Measurements from ENCODE around the gene GLIS1.
"Not testable (repeated sequence)": the region's sequence is repeated elsewhere in the genome, so short reads cannot be mapped to it uniquely, and the experiment has no call there.

Gene GLIS1

GRCh38 chr1:53556657-53557227, 182.2 kb downstream of the GLIS1 start:
- Histone ChIP-seq H3K9me3 (ENCODE audit: insufficient read depth, low read length, severe bottlenecking) (no peaks in the 10 kb centered on the region), H3K36me3 (ENCODE audit: insufficient read depth, low read length) (no peaks in the 10 kb centered on the region), H3K27ac (ENCODE audit: low read length) (no peak overlapping the region), H3K79me2 (ENCODE audit: insufficient read depth, low read length) (no peaks in the 10 kb centered on the region), H3K27me3 (ENCODE audit: insufficient read depth, low read length, poor library complexity) (peaks cover 5% of the 10 kb centered on the region), H2AFZ (ENCODE audit: low read depth, low read length) (no peak overlapping the region), H4K20me1 (ENCODE audit: insufficient read depth, low read length) (peaks cover 5% of the 10 kb centered on the region; the same call in 1 of the 2 replicates), H3K4me1 (ENCODE audit: insufficient read depth, low read length) (no peaks in the 10 kb centered on the region), H3K4me2 (ENCODE audit: insufficient read depth, low read length) (no peak overlapping the region), H3K9ac (ENCODE audit: low read depth, low read length) (no peak overlapping the region), H3K4me3 (ENCODE audit: low read depth in 1 of 2, low read length in 2 of 2) (no peak overlapping the region)
- ATAC-seq (ENCODE audit: insufficient read depth, low read depth): no peak
- TF ChIP-seq CTCF (IDR thresholded peaks at IDR 0.05; ENCODE audit: borderline replicate concordance, extremely low read depth, low read length, poor library complexity, severe bottlenecking) (no peak), EZH2 (IDR thresholded peaks at IDR 0.05; ENCODE audit: borderline replicate concordance, low read depth, low read length, severe bottlenecking) (no peak)
- no peak for DNase-seq

DNA sequence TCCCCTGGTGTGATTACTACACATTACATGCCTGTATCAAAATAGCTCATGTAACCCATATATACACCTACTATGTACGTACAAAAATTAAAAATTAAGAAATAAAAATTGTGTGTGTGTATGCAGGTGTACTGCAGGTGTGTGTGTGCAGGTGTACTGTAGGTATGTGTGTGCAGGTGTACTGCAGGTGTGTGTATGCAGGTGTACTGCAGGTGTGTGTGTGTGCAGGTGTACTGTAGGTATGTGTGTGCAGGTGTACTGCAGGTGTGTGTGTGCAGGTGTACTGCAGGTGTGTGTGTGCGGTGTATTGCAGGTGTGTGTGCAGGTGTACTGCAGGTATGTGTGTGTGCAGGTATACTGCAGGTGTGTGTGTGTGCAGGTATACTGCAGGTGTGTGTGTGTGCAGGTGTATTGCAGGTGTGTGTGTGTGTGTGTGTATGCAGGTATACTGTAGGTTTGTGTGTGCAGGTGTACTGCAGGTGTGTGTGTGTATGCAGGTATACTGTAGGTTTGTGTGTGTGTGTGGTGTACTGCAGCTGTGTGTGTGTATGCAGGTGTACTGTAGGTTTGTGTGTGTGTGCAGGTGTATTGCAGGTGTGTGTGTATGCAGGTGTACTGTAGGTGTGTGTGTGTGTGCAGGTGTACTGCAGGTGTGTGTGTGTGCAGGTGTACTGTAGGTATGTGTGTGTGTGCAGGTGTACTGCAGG, 183.2 kb downstream of the GLIS1 start:
- not testable (repeated sequence) for H2AFZ ChIP-seq (ENCODE audit: low read depth, low read length); H3K9me3 ChIP-seq (ENCODE audit: insufficient read depth, low read length, severe bottlenecking); H3K27me3 ChIP-seq (ENCODE audit: insufficient read depth, low read length, poor library complexity); H3K4me1 ChIP-seq (ENCODE audit: insufficient read depth, low read length); H3K4me2 ChIP-seq (ENCODE audit: insufficient read depth, low read length); H3K9ac ChIP-seq (ENCODE audit: low read depth, low read length); H3K79me2 ChIP-seq (ENCODE audit: insufficient read depth, low read length); H4K20me1 ChIP-seq (ENCODE audit: insufficient read depth, low read length); DNase-seq; H3K27ac ChIP-seq (ENCODE audit: low read length); H3K36me3 ChIP-seq (ENCODE audit: insufficient read depth, low read length); H3K4me3 ChIP-seq (ENCODE audit: low read depth in 1 of 2, low read length in 2 of 2); ATAC-seq (ENCODE audit: insufficient read depth, low read depth)

- DNase-seq (no peak), ATAC-seq (ENCODE audit: insufficient read depth, low read depth) (no peak)
- Histone ChIP-seq H3K27ac (ENCODE audit: low read length) (no peak overlapping the region), H3K4me2 (ENCODE audit: insufficient read depth, low read length) (no peak overlapping the region), H3K4me1 (ENCODE audit: insufficient read depth, low read length) (no peaks in the 10 kb centered on the region), H3K27me3 (ENCODE audit: insufficient read depth, low read length, poor library complexity) (peaks cover 5% of the 10 kb centered on the region), H3K9me3 (ENCODE audit: insufficient read depth, low read length, severe bottlenecking) (no peaks in the 10 kb centered on the region), H3K9ac (ENCODE audit: low read depth, low read length) (no peak overlapping the region), H4K20me1 (ENCODE audit: insufficient read depth, low read length) (no peaks in the 10 kb centered on the region; the same call in 1 of the 2 replicates), H3K79me2 (ENCODE audit: insufficient read depth, low read length) (no peaks in the 10 kb centered on the region), H2AFZ (ENCODE audit: low read depth, low read length) (no peak overlapping the region), H3K4me3 (ENCODE audit: low read depth in 1 of 2, low read length in 2 of 2) (no peak overlapping the region), H3K36me3 (ENCODE audit: insufficient read depth, low read length) (no peaks in the 10 kb centered on the region)
- TF ChIP-seq CTCF (IDR thresholded peaks at IDR 0.05; ENCODE audit: borderline replicate concordance, extremely low read depth, low read length, poor library complexity, severe bottlenecking) (no peak), EZH2 (IDR thresholded peaks at IDR 0.05; ENCODE audit: borderline replicate concordance, low read depth, low read length, severe bottlenecking) (no peak)
Observed at GRCh38 chr1:53554592-53555305, 184.2 kb downstream of the GLIS1 start.

Data from DND-41 (cell line).